DMS 273 (cell line): Measurements from ENCODE around the gene TGM2.

Experiments used
- DNase-seq: peaks from one replicate; lab custom pipeline; 2025; ENCODE audit not compliant: unreplicated experiment; lab: John Stamatoyannopoulos, UW

Gene TGM2

GRCh38 chr20:38199501-38200390 lies 34.7 kb upstream of the TGM2 start:
- no peak for DNase-seq

GRCh38 chr20:38198238-38198861 lies 33.3 kb upstream of the TGM2 start:
- DNase-seq: no peak

- no peak for DNase-seq
Measured at GRCh38 chr20:38197619-38198018, 32.5 kb upstream of the TGM2 start.

- DNase-seq: no peak
Measured at GRCh38 chr20:38197217-38197616, 32.1 kb upstream of the TGM2 start.

- DNase-seq: no peak
Measured at GRCh38 chr20:38196592-38196991, 31.5 kb upstream of the TGM2 start.

GRCh38 chr20:38196076-38196475 lies 31.0 kb upstream of the TGM2 start:
- no peak for DNase-seq

GRCh38 chr20:38195521-38195920 lies 30.5 kb upstream of the TGM2 start:
- DNase-seq: no peak

GRCh38 chr20:38194971-38195504 lies 30.0 kb upstream of the TGM2 start:
- no peak for DNase-seq

- DNase-seq: no peak
Measured at GRCh38 chr20:38193586-38194105, 28.6 kb upstream of the TGM2 start.

GRCh38 chr20:38192323-38192885 lies 27.3 kb upstream of the TGM2 start:
- no peak for DNase-seq

GRCh38 chr20:38191654-38192053 lies 26.6 kb upstream of the TGM2 start:
- peak; percentile 36 for DNase-seq

- DNase-seq: peak; percentile 62
Measured at GRCh38 chr20:38190936-38191371, 25.9 kb upstream of the TGM2 start.

GRCh38 chr20:38190166-38190565 lies 25.1 kb upstream of the TGM2 start:
- no peak for DNase-seq

GRCh38 chr20:38187517-38187916 lies 22.4 kb upstream of the TGM2 start:
- DNase-seq: no peak

- no peak for DNase-seq
Measured at GRCh38 chr20:38186788-38187221, 21.7 kb upstream of the TGM2 start.

GRCh38 chr20:38184101-38184500 lies 19.0 kb upstream of the TGM2 start:
- DNase-seq: no peak

- no peak for DNase-seq
Measured at GRCh38 chr20:38181971-38182370, 16.9 kb upstream of the TGM2 start.

GRCh38 chr20:38181207-38181801 lies 16.2 kb upstream of the TGM2 start:
- DNase-seq: no peak

GRCh38 chr20:38180781-38181180 lies 15.7 kb upstream of the TGM2 start:
- no peak for DNase-seq

- no peak for DNase-seq
Measured at GRCh38 chr20:38179846-38180245, 14.8 kb upstream of the TGM2 start.

GRCh38 chr20:38178581-38178980 lies 13.5 kb upstream of the TGM2 start:
- no peak for DNase-seq
